SK-N-MC (cell line): ENCODE data around the gene GREM1.

ENCODE experiments used
- EZH2 ChIP-seq: fragments of 200-600 bp; sonication (generic); IDR thresholded peaks from one replicate; pipeline ENCODE4 v1.6.1; 2017; ENCODE audit warnings: antibody characterized with exemption
- FOXP2 ChIP-seq: optimal IDR thresholded peaks from 2 replicates; pipeline ENCODE3; 2011; ENCODE audit warnings: mild to moderate bottlenecking, moderate library complexity; ENCODE audit not compliant: insufficient read depth; ENCODE audit errors: extremely low read length, control extremely low read depth
- POLR2AphosphoS5 ChIP-seq: IDR thresholded peaks from 2 replicates; pipeline ENCODE4 v1.6.1; 2012; ENCODE audit warnings: mild to moderate bottlenecking, low read depth, low read length, borderline replicate concordance

GRCh38 chr15:32706704-32707103 lies 11.1 kb upstream of the GREM1 start:
- TF ChIP-seq EZH2 (no peak), POLR2AphosphoS5 (no peak), FOXP2 (no peak)
